ENCODE results near the gene VCAN. TPM values are rescaled to one million over a fixed set of nuclear protein-coding genes. Genes with fewer than 3 reads are reported as not detected.

VCAN gene
- total RNA-seq, 2 experiments from 2014 or later, result under 0.01 TPM; not detected in 1

- Histone ChIP-seq H3K4me3 (ENCODE audit: low read depth, low read length, poor library complexity, severe bottlenecking) (no peak overlapping the region), H3K4me1 (ENCODE audit: insufficient read depth, low read length, poor library complexity, severe bottlenecking) (no peaks in the 10 kb centered on the region), H3K9me3 (ENCODE audit: low read length) (no peaks in the 10 kb centered on the region), H3K27ac (ENCODE audit: low read depth, low read length, poor library complexity, severe bottlenecking) (no peak overlapping the region), H3K36me3 (ENCODE audit: insufficient read depth, low read length) (no peaks in the 10 kb centered on the region), H2AFZ (ENCODE audit: low read length) (no peak overlapping the region), H3K9me2 (ENCODE audit: insufficient read depth, low read length) (no peaks in the 10 kb centered on the region), H3K79me2 (ENCODE audit: insufficient read depth, low read depth, low read length) (no peaks in the 10 kb centered on the region), H4K20me1 (ENCODE audit: insufficient read depth, low read length) (no peaks in the 10 kb centered on the region), H3K4me2 (ENCODE audit: low read length) (no peak overlapping the region)
- no TSS peak for BruUV-seq (replicated peaks)
- ChIA-PET CTCF (ENCODE audit: unreplicated experiment) (no interaction called here), POLR2A (no interaction called here)
- intact Hi-C loops (cut with micrococcal nuclease; ENCODE audit: unreplicated experiment), result no loop called here
- TF ChIP-seq EZH2phosphoT487 (IDR thresholded peaks at IDR 0.05; ENCODE audit: borderline replicate concordance, low read depth, low read length), result no peak
- TF ChIP-seq CTCF (conservative IDR thresholded peaks at IDR 0.05; ENCODE audit: low read length), result no peak
- no peak for DNase-seq (ENCODE audit: low spot score)
Measured at GRCh38 chr5:83496626-83497025, 25.1 kb downstream of the VCAN start.

GRCh38 chr5:83498585-83498984 lies 27.0 kb downstream of the VCAN start:
- ChIA-PET POLR2A (no interaction called here), CTCF (ENCODE audit: unreplicated experiment) (no interaction called here)

GRCh38 chr5:83503662-83504061 lies 32.1 kb downstream of the VCAN start:
- no peaks in the 10 kb centered on the region for H3K4me1 ChIP-seq (ENCODE audit: insufficient read depth, low read length, poor library complexity, severe bottlenecking)
- no peak overlapping the region for H2AFZ ChIP-seq (ENCODE audit: low read length)
- H3K4me2 ChIP-seq (ENCODE audit: low read length), result no peak overlapping the region
- H3K79me2 ChIP-seq (ENCODE audit: insufficient read depth, low read depth, low read length), result no peaks in the 10 kb centered on the region
- no peaks in the 10 kb centered on the region for H3K9me3 ChIP-seq (ENCODE audit: low read length)
- no peak overlapping the region for H3K4me3 ChIP-seq (ENCODE audit: low read depth, low read length, poor library complexity, severe bottlenecking)
- H4K20me1 ChIP-seq (ENCODE audit: insufficient read depth, low read length), result no peaks in the 10 kb centered on the region
- TF ChIP-seq CTCF (conservative IDR thresholded peaks at IDR 0.05; ENCODE audit: low read length) (no peak), EZH2phosphoT487 (IDR thresholded peaks at IDR 0.05; ENCODE audit: borderline replicate concordance, low read depth, low read length) (no peak)
- BruUV-seq (replicated peaks), result no TSS peak
- no peak for DNase-seq (ENCODE audit: low spot score)
- ChIA-PET POLR2A (interaction anchor here (1.1 kb wide), 1 partner anchor 9 kb away, joined by 4 read pairs; no protein-coding TSS in a partner anchor), CTCF (ENCODE audit: unreplicated experiment) (no interaction called here)
- H3K9me2 ChIP-seq (ENCODE audit: insufficient read depth, low read length), result no peaks in the 10 kb centered on the region
- intact Hi-C loops (cut with micrococcal nuclease; ENCODE audit: unreplicated experiment), result no loop called here
- H3K27ac ChIP-seq (ENCODE audit: low read depth, low read length, poor library complexity, severe bottlenecking), result no peak overlapping the region
- H3K36me3 ChIP-seq (ENCODE audit: insufficient read depth, low read length), result no peaks in the 10 kb centered on the region

More at GRCh38 chr5:83498585-83498984, 27.0 kb downstream of the VCAN start:
- Histone ChIP-seq H3K9me3 (ENCODE audit: low read length) (no peaks in the 10 kb centered on the region), H3K36me3 (ENCODE audit: insufficient read depth, low read length) (no peaks in the 10 kb centered on the region), H3K4me1 (ENCODE audit: insufficient read depth, low read length, poor library complexity, severe bottlenecking) (no peaks in the 10 kb centered on the region), H3K27ac (ENCODE audit: low read depth, low read length, poor library complexity, severe bottlenecking) (no peak overlapping the region), H2AFZ (ENCODE audit: low read length) (no peak overlapping the region), H3K79me2 (ENCODE audit: insufficient read depth, low read depth, low read length) (no peaks in the 10 kb centered on the region), H3K4me3 (ENCODE audit: low read depth, low read length, poor library complexity, severe bottlenecking) (no peak overlapping the region), H4K20me1 (ENCODE audit: insufficient read depth, low read length) (no peaks in the 10 kb centered on the region), H3K4me2 (ENCODE audit: low read length) (no peak overlapping the region), H3K9me2 (ENCODE audit: insufficient read depth, low read length) (no peaks in the 10 kb centered on the region)
- BruUV-seq (replicated peaks), result no TSS peak
- TF ChIP-seq CTCF (conservative IDR thresholded peaks at IDR 0.05; ENCODE audit: low read length) (no peak), EZH2phosphoT487 (IDR thresholded peaks at IDR 0.05; ENCODE audit: borderline replicate concordance, low read depth, low read length) (no peak)
- DNase-seq (ENCODE audit: low spot score), result no peak
- intact Hi-C loops (cut with micrococcal nuclease; ENCODE audit: unreplicated experiment), result no loop called here
